ENCODE measurements around the gene PRIM2. TPM values are rescaled to one million over a fixed set of nuclear protein-coding genes. Genes with fewer than 3 reads are reported as not detected.

Gene PRIM2
- total and polyA plus RNA-seq, 10 of the 15 experiments (the other 5 are each of a cell fraction or from before 2014, with no cell fraction given), result 13.2 to 38.6 (median 25.1) TPM

GRCh38 chr6:57328074-57328473, 10.6 kb downstream of the PRIM2 start (continued):
- TF ChIP-seq ZBTB4 (CRISPR knock-in tag; IDR thresholded peaks at IDR 0.05) (no peak), CHD4 (IDR thresholded peaks at IDR 0.05) (no peak)

- FAIRE-seq (no peak), DNase-seq (ENCODE audit: low read depth, low spot score) (no peak), ATAC-seq (no peak)
- H3K27me3 ChIP-seq (replicated peaks in 1 of 2; ENCODE audit: control insufficient read depth in 2 of 2, insufficient read depth in 2 of 2, low read length in 1 of 2), result no peaks in the 10 kb centered on the region
- peaks cover 3 to 27% of the 10 kb centered on the region in 2 experiments for H3K36me3 ChIP-seq (ENCODE audit: control insufficient read depth in 2 of 2, insufficient read depth in 2 of 2, low read length in 1 of 2)
- H3K9ac ChIP-seq (ENCODE audit: control insufficient read depth, insufficient read depth, low read length), result no peak overlapping the region
- H3K4me3 ChIP-seq, result no peak overlapping the region
- no peak overlapping the region for H2AFZ ChIP-seq (ENCODE audit: control insufficient read depth, low read depth, low read length)
- ChIA-PET RAD21 (ENCODE audit: unreplicated experiment) (no interaction called here), SMC1A (ENCODE audit: uncharacterized antibody, unreplicated experiment) (no interaction called here), POLR2A (no interaction called here), CTCF (interaction anchor here (1.3 to 1.7 kb wide), 2 partner anchors 13 to 427 kb away, joined by 4 read pairs; partner anchors contain the start of gene PRIM2)
- H3K4me1 ChIP-seq (ENCODE audit: control insufficient read depth, insufficient read depth, low read length), result no peaks in the 10 kb centered on the region
- H4K20me1 ChIP-seq (ENCODE audit: control insufficient read depth, insufficient read depth), result no peaks in the 10 kb centered on the region
- peaks cover 15% of the 10 kb centered on the region for H3K9me3 ChIP-seq (replicated peaks; ENCODE audit: control insufficient read depth, insufficient read depth, low read length)
- H3K79me2 ChIP-seq (ENCODE audit: control insufficient read depth, insufficient read depth, low read length), result no peaks in the 10 kb centered on the region
- no peak overlapping the region for H3K4me2 ChIP-seq (ENCODE audit: control insufficient read depth, insufficient read depth)
- H3K27ac ChIP-seq (ENCODE audit: control insufficient read depth, insufficient read depth), result no peak overlapping the region
- in situ Hi-C loops (cut with MboI) (no loop called here), intact Hi-C loops (cut with micrococcal nuclease; ENCODE audit: unreplicated experiment) (no loop called here)
- BruUV-seq (replicated peaks), result no TSS peak
- no peak for TF ChIP-seq CHD2 (IDR thresholded peaks at IDR 0.05; ENCODE audit: borderline replicate concordance, low read depth, low read length)
- TF ChIP-seq IKZF1 (conservative IDR thresholded peaks at IDR 0.05), result no peak
- no peak for TF ChIP-seq ZNF384 (IDR thresholded peaks at IDR 0.05; ENCODE audit: borderline replicate concordance, low read depth, low read length)
- no peak for TF ChIP-seq BACH1 (IDR thresholded peaks at IDR 0.05; ENCODE audit: borderline replicate concordance)
- TF ChIP-seq SREBF1 (IDR thresholded peaks at IDR 0.05; ENCODE audit: low read length), result no peak
- no peak for TF ChIP-seq ZBTB40 (IDR thresholded peaks at IDR 0.05; ENCODE audit: borderline replicate concordance)
- no peak for TF ChIP-seq SUPT20H (IDR thresholded peaks at IDR 0.05; ENCODE audit: borderline replicate concordance, control insufficient read depth, low read depth, low read length)
- TF ChIP-seq REST (IDR thresholded peaks at IDR 0.05; ENCODE audit: low read depth, low read length), result no peak
- no peak for TF ChIP-seq RBBP5 (conservative IDR thresholded peaks at IDR 0.05)
- TF ChIP-seq CHD1 (IDR thresholded peaks at IDR 0.05; ENCODE audit: low read depth, low read length), result no peak
- TF ChIP-seq RUNX3 (IDR thresholded peaks at IDR 0.05; ENCODE audit: low read length), result no peak
Observed at GRCh38 chr6:57329933-57330332, 12.5 kb downstream of the PRIM2 start.
